ENCODE data around the gene GTF3C5.
A peak's percentile ranks its signal among the peaks of the same experiment; 100 is the strongest.
"Not testable (repeated sequence)": the region's sequence is repeated elsewhere in the genome, so short reads cannot be mapped to it uniquely, and the experiment has no call there.

GTF3C5 gene

GRCh38 chr9:133073086-133074014, 42.6 kb downstream of the GTF3C5 start:
- in situ Hi-C loops (cut with HindIII; ENCODE audit: low sequenced_read_pairs): no loop called here
- H3K4me3 ChIP-seq (ENCODE audit: low read depth, low read length): no peak overlapping the region
- TF ChIP-seq CTCF (IDR thresholded peaks at IDR 0.05; ENCODE audit: low read depth, low read length, missing control alignments): no peak
- no peak for DNase-seq (ENCODE audit: low read depth)

GRCh38 chr9:133074111-133074651, 43.4 kb downstream of the GTF3C5 start:
- H3K4me3 ChIP-seq (ENCODE audit: low read depth, low read length): no peak overlapping the region
- TF ChIP-seq CTCF (IDR thresholded peaks at IDR 0.05; ENCODE audit: low read depth, low read length, missing control alignments): no peak
- in situ Hi-C loops (cut with HindIII; ENCODE audit: low sequenced_read_pairs): no loop called here
- DNase-seq (ENCODE audit: low read depth): no peak

DNA sequence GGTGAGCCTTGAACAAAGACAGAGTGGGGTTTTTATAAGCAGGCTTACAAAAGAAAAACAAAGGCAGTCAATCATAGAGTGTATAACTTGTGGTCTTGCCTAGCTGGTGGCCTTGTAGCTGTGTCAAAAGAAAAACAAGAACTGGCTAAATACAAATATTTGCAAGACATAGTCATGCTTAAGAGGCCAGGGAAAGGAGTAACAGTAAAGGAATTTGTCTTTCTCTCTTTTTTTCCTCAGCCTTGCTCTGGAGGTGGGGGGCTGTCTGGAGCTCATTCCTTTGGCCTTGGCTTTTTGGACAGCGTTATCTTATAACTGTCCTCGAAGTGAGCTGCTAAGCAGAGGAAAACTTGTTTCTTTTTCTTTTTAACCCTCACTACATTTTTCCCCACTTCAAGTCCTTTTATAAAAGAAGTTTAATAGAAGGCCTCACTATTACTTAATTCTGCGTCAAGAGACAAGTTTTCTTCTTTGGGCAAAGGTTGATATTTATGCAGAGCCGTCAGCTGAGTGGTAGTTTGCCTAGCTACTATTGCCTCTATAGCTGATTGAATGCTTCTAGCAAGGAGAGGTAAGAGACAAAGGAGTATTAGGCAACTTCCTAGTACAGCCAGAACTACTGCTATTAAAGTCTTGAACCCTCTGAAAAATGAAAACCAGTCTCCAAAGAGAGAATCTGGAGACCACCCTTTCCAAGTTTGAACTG, 45.3 kb downstream of the GTF3C5 start:
- no peak overlapping the region for H3K4me3 ChIP-seq (ENCODE audit: low read depth, low read length)
- DNase-seq (ENCODE audit: low read depth): peak; percentile 49
- in situ Hi-C loops (cut with HindIII; ENCODE audit: low sequenced_read_pairs): no loop called here
- no peak for TF ChIP-seq CTCF (IDR thresholded peaks at IDR 0.05; ENCODE audit: low read depth, low read length, missing control alignments)

GRCh38 chr9:133076691-133077090, 45.9 kb downstream of the GTF3C5 start:
- in situ Hi-C loops (cut with HindIII; ENCODE audit: low sequenced_read_pairs): no loop called here
- H3K4me3 ChIP-seq (ENCODE audit: low read depth, low read length): no peak overlapping the region
- TF ChIP-seq CTCF (IDR thresholded peaks at IDR 0.05; ENCODE audit: low read depth, low read length, missing control alignments): no peak
- no peak for DNase-seq (ENCODE audit: low read depth)

GRCh38 chr9:133078486-133078885, 47.7 kb downstream of the GTF3C5 start:
- H3K4me3 ChIP-seq (ENCODE audit: low read depth, low read length): no peak overlapping the region
- no peak for TF ChIP-seq CTCF (IDR thresholded peaks at IDR 0.05; ENCODE audit: low read depth, low read length, missing control alignments)
- in situ Hi-C loops (cut with HindIII; ENCODE audit: low sequenced_read_pairs): no loop called here
- no peak for DNase-seq (ENCODE audit: low read depth)

- in situ Hi-C loops (cut with HindIII; ENCODE audit: low sequenced_read_pairs): no loop called here
Measured at GRCh38 chr9:133080161-133080560, 49.4 kb downstream of the GTF3C5 start.

GRCh38 chr9:133080786-133081779, 50.3 kb downstream of the GTF3C5 start:
- H3K4me3 ChIP-seq (ENCODE audit: low read depth, low read length); in situ Hi-C loops (cut with HindIII; ENCODE audit: low sequenced_read_pairs); DNase-seq (ENCODE audit: low read depth): not testable (repeated sequence)

More at GRCh38 chr9:133080161-133080560, 49.4 kb downstream of the GTF3C5 start:
- TF ChIP-seq CTCF (IDR thresholded peaks at IDR 0.05; ENCODE audit: low read depth, low read length, missing control alignments): no peak
- no peak for DNase-seq (ENCODE audit: low read depth)
- no peak overlapping the region for H3K4me3 ChIP-seq (ENCODE audit: low read depth, low read length)

DNA sequence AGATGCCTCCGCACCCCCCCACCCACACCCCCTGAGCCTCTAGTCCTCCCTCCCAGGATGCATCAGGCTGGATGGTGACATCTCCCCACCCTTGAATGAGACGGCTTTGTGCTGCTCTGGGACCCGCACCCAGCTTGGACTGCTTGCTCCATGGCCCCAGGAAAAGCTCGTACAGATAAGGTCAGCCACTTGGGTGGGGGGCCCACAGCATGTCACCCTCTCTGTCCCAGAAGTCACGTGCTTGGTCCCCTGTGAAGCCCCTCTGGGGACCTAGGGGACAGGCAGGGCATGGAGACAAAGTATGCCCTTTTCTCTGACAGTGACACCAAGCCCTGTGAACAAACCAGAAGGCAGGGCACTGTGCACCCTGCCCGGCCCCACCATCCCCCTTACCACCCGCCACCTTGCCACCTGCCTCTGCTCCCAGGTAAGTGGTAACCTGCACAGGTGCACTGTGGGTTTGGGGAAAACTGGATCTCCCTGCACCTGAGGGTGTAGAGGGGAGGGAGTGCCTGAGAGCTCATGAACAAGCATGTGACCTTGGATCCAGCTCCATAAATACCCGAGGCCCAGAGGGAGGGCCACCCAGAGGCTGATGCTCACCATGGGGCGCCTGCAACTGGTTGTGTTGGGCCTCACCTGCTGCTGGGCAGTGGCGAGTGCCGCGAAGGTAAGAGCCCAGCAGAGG, 51.3 kb downstream of the GTF3C5 start:
- DNase-seq (ENCODE audit: low read depth); in situ Hi-C loops (cut with HindIII; ENCODE audit: low sequenced_read_pairs); H3K4me3 ChIP-seq (ENCODE audit: low read depth, low read length): not testable (repeated sequence)

All from astrocyte of the cerebellum (primary cell).